HG02885 (cell line): Measurements from ENCODE around the gene PRKCD.
"Not testable (repeated sequence)": the region's sequence is repeated elsewhere in the genome, so short reads cannot be mapped to it uniquely, and the experiment has no call there.

ENCODE experiments used
- ATAC-seq: cut with Tn5 transposase; IDR thresholded peaks from one replicate; pipeline ENCODE4 v1.9.1; 2021; ENCODE audit warnings: mild to moderate bottlenecking; ENCODE audit not compliant: unreplicated experiment, poor library complexity

The PRKCD gene

GRCh38 chr3:53139906-53140846 is 20.8 kb upstream of the PRKCD start:
- ATAC-seq: no peak

- peak; percentile 42 for ATAC-seq
These were observed 19.9 kb upstream of the PRKCD start for GRCh38 chr3:53140847-53141845.

GRCh38 chr3:53142986-53143385 is 18.0 kb upstream of the PRKCD start:
- no peak for ATAC-seq

- ATAC-seq: no peak
These were observed 16.6 kb upstream of the PRKCD start for GRCh38 chr3:53144446-53144845.

- ATAC-seq: no peak
These were observed 15.9 kb upstream of the PRKCD start for GRCh38 chr3:53144862-53145712.

GRCh38 chr3:53145713-53146080 is 15.3 kb upstream of the PRKCD start:
- no peak for ATAC-seq

GRCh38 chr3:53146319-53146891 is 14.6 kb upstream of the PRKCD start:
- ATAC-seq: no peak

GRCh38 chr3:53147151-53147902 is 13.7 kb upstream of the PRKCD start:
- no peak for ATAC-seq

GRCh38 chr3:53147903-53148400 is 13.1 kb upstream of the PRKCD start:
- no peak for ATAC-seq

GRCh38 chr3:53149006-53149690 is 11.9 kb upstream of the PRKCD start:
- ATAC-seq: no peak

GRCh38 chr3:53149699-53150098 is 11.3 kb upstream of the PRKCD start:
- ATAC-seq: no peak

- no peak for ATAC-seq
These were observed 10.5 kb upstream of the PRKCD start for GRCh38 chr3:53150247-53151085.

GRCh38 chr3:53151086-53151438 is 9.9 kb upstream of the PRKCD start:
- ATAC-seq: not testable (repeated sequence)

GRCh38 chr3:53151465-53151864 is 9.5 kb upstream of the PRKCD start:
- ATAC-seq: no peak

GRCh38 chr3:53151870-53152660 is 8.9 kb upstream of the PRKCD start:
- no peak for ATAC-seq

- no peak for ATAC-seq
These were observed 7.7 kb upstream of the PRKCD start for GRCh38 chr3:53153264-53153823.
